Measurements from ENCODE around the gene CFLAR. TPM values are rescaled to one million over a fixed set of nuclear protein-coding genes. Genes with fewer than 3 reads are reported as not detected.

CFLAR gene
- total and polyA plus RNA-seq, 2 of the 4 experiments (the other 2 are of a cell fraction), result 29.2 to 59.9 TPM

DNA sequence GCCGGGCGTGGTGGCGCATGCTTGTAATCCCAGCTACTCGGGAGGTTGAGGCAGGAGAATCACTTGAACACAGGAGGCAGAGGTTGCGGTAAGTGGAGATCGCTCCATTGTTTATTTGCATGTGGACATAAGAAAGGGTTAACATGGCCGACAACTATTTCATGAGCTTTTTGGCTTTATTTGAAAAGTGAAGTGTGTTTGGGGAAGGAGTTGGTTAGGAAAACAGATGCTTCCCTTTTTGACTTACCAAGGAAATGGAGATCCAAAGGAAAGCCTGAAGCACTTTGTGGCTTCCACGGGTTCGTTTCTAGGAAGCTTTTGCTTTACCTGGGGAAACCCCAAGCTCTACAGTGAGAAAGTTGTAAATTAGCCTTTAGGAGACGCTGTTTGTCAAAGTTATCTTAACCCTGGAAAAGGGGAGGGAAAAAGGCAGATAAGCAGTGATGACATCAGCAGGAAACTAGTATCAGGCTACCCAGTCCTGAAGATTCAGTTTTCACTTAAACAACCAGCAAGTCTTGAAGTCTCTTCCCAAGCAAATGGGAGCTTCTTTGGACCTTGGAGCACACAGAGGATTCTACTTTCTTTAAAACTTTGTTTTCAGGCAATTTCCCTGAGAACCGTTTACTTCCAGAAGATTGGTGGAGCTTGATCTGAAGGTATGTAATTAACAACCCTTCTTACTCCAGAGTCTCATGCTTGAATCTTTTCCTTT is 66.8 kb downstream of the CFLAR start, which contains the start of gene CASP10:
Gene CASP10 (plus strand): TSS at position 492 of the 715 bp plus-strand sequence. CDS start 2,637 bp downstream, outside the sequence.
- Histone ChIP-seq H4K20me1 (ENCODE audit: insufficient read depth, low read length) (no peaks in the 10 kb centered on the region), H2AFZ (replicated peaks; ENCODE audit: low read length, poor library complexity) (peak within 1 kb of the TSS; percentile 12), H2BK20ac (ENCODE audit: low read depth, low read length) (no peak within 1 kb of the TSS), H3K27me3 (ENCODE audit: control insufficient read depth, insufficient read depth, low read length) (peaks cover 2% of the 10 kb centered on the region; the same call in 1 of the 2 replicates), H3K4me2 (ENCODE audit: low read depth, low read length) (peak within 1 kb of the TSS; percentile 67; the same call in 1 of the 2 replicates), H3K4me1 (ENCODE audit: control insufficient read depth, insufficient read depth, low read length) (peaks cover 2% of the 10 kb centered on the region; the same call in 1 of the 2 replicates), H3K4me3 (ENCODE audit: insufficient read depth, low read depth, low read length) (no peak within 1 kb of the TSS; the same call in 1 of the 2 replicates), H3K18ac (ENCODE audit: low read depth, low read length) (peak within 1 kb of the TSS; percentile 38; the same call in 1 of the 2 replicates), H2BK5ac (ENCODE audit: low read depth, low read length, poor library complexity, severe bottlenecking) (no peak within 1 kb of the TSS), H3K9me1 (ENCODE audit: insufficient read depth, low read length) (no peaks in the 10 kb centered on the region), H4K8ac (ENCODE audit: low read depth in 2 of 2, low read length in 2 of 2) (peak within 1 kb of the TSS in 1 of 2 experiments; percentile 26; a peak in 1 of 4 replicates), H2AK9ac (replicated peaks; ENCODE audit: low read depth, low read length, poor library complexity) (no peak within 1 kb of the TSS), H3K23ac (ENCODE audit: low read depth, low read length) (no peak within 1 kb of the TSS), H3K79me1 (ENCODE audit: low read depth in 1 of 2, low read length in 2 of 2) (no peaks in the 10 kb centered on the region), H3K9me3 (ENCODE audit: control insufficient read depth, insufficient read depth, low read length) (no peaks in the 10 kb centered on the region), H3K56ac (ENCODE audit: extremely low read depth, insufficient read depth, low read length) (no peak within 1 kb of the TSS), H2AK5ac (ENCODE audit: low read depth, low read length) (no peak within 1 kb of the TSS), H2BK120ac (ENCODE audit: low read depth, low read length) (no peak within 1 kb of the TSS), H2BK15ac (ENCODE audit: low read depth, low read length) (no peak within 1 kb of the TSS), H3K4ac (ENCODE audit: low read depth, low read length) (no peak within 1 kb of the TSS), H4K5ac (ENCODE audit: low read depth, low read length) (peak within 1 kb of the TSS; percentile 88; the same call in 1 of the 2 replicates), H3K36me3 (ENCODE audit: control insufficient read depth, insufficient read depth, low read length) (no peaks in the 10 kb centered on the region), H3K14ac (replicated peaks; ENCODE audit: low read depth, low read length) (no peak within 1 kb of the TSS), H3K27ac (ENCODE audit: insufficient read depth, low read length) (no peak within 1 kb of the TSS), H3K9ac (ENCODE audit: low read depth, low read length) (no peak within 1 kb of the TSS; the same call in 1 of the 2 replicates), H4K91ac (ENCODE audit: insufficient read depth, low read depth, low read length) (no peak within 1 kb of the TSS)
- ATAC-seq (ENCODE audit: low read depth), result peak; percentile 73
- ChIA-PET POLR2A (ENCODE audit: unreplicated experiment) (no interaction called here), CTCF (interaction anchor here (0.5 to 0.9 kb wide), 5 partner anchors 11 to 91 kb away, joined by 3 to 8 read pairs (median 4); no protein-coding TSS in a partner anchor)
- in situ Hi-C loops (cut with MboI; ENCODE audit: low sequenced_read_pairs) (no loop called here), dilution Hi-C loops (cut with HindIII; ENCODE audit: low sequenced_read_pairs, unreplicated experiment) (no loop called here), intact Hi-C loops (cut with micrococcal nuclease) (loop anchor here (1.0 kb wide), 1 partner anchor 49 kb away; no protein-coding TSS in a partner anchor)
- BruUV-seq (replicated peaks), result no TSS peak
- 73% methylated on average over 3 of the region's 11 CpGs; no CpG with 5 or more reads in 1 of the 2 experiments for WGBS, 2 experiments (ENCODE audit: extremely low coverage in 2 of 2, insufficient read length in 1 of 2)
- peak; percentile 55 for DNase-seq
- TF ChIP-seq RAD21 (IDR thresholded peaks at IDR 0.05; ENCODE audit: low read length), result peak; percentile 14; the same call in 1 of the 2 replicates
- TF ChIP-seq NFE2L2 (IDR thresholded peaks at IDR 0.05; ENCODE audit: low read depth, low read length), result no peak
- TF ChIP-seq MAZ (IDR thresholded peaks at IDR 0.05; ENCODE audit: borderline replicate concordance, low read depth, low read length), result no peak
- TF ChIP-seq RFX5 (IDR thresholded peaks at IDR 0.05; ENCODE audit: low read depth, low read length), result no peak
- TF ChIP-seq, protein P1, sequence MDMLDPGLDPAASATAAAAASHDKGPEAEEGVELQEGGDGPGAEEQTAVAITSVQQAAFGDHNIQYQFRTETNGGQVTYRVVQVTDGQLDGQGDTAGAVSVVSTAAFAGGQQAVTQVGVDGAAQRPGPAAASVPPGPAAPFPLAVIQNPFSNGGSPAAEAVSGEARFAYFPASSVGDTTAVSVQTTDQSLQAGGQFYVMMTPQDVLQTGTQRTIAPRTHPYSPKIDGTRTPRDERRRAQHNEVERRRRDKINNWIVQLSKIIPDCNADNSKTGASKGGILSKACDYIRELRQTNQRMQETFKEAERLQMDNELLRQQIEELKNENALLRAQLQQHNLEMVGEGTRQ (IDR thresholded peaks at IDR 0.05; ENCODE audit: low read depth, low read length), result no peak
- no peak for TF ChIP-seq CEBPB (IDR thresholded peaks at IDR 0.05; ENCODE audit: low read depth, low read length)
- no peak for TF ChIP-seq RCOR1 (IDR thresholded peaks at IDR 0.05; ENCODE audit: insufficient replicate concordance, low read length)
- TF ChIP-seq SMC3 (IDR thresholded peaks at IDR 0.05; ENCODE audit: low read depth, low read length), result no peak
- no peak for TF ChIP-seq FOS (IDR thresholded peaks at IDR 0.05; ENCODE audit: low read depth, low read length)
- TF ChIP-seq, protein P2, sequence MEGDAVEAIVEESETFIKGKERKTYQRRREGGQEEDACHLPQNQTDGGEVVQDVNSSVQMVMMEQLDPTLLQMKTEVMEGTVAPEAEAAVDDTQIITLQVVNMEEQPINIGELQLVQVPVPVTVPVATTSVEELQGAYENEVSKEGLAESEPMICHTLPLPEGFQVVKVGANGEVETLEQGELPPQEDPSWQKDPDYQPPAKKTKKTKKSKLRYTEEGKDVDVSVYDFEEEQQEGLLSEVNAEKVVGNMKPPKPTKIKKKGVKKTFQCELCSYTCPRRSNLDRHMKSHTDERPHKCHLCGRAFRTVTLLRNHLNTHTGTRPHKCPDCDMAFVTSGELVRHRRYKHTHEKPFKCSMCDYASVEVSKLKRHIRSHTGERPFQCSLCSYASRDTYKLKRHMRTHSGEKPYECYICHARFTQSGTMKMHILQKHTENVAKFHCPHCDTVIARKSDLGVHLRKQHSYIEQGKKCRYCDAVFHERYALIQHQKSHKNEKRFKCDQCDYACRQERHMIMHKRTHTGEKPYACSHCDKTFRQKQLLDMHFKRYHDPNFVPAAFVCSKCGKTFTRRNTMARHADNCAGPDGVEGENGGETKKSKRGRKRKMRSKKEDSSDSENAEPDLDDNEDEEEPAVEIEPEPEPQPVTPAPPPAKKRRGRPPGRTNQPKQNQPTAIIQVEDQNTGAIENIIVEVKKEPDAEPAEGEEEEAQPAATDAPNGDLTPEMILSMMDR (conservative IDR thresholded peaks at IDR 0.05; ENCODE audit: low read depth, low read length), result peak; percentile 37
- no peak for TF ChIP-seq BHLHE40 (IDR thresholded peaks at IDR 0.05; ENCODE audit: low read depth, low read length)
- TF ChIP-seq, protein P3, sequence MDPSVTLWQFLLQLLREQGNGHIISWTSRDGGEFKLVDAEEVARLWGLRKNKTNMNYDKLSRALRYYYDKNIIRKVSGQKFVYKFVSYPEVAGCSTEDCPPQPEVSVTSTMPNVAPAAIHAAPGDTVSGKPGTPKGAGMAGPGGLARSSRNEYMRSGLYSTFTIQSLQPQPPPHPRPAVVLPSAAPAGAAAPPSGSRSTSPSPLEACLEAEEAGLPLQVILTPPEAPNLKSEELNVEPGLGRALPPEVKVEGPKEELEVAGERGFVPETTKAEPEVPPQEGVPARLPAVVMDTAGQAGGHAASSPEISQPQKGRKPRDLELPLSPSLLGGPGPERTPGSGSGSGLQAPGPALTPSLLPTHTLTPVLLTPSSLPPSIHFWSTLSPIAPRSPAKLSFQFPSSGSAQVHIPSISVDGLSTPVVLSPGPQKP (IDR thresholded peaks at IDR 0.05; ENCODE audit: borderline replicate concordance, low read depth, low read length), result no peak
- TF ChIP-seq CHD1 (IDR thresholded peaks at IDR 0.05; ENCODE audit: low read depth, low read length), result no peak
- TF ChIP-seq MXI1 (IDR thresholded peaks at IDR 0.05; ENCODE audit: borderline replicate concordance, low read depth, low read length), result no peak

All from IMR-90 (cell line).